Measurements from ENCODE around the gene DBNL.

The DBNL gene

DNA sequence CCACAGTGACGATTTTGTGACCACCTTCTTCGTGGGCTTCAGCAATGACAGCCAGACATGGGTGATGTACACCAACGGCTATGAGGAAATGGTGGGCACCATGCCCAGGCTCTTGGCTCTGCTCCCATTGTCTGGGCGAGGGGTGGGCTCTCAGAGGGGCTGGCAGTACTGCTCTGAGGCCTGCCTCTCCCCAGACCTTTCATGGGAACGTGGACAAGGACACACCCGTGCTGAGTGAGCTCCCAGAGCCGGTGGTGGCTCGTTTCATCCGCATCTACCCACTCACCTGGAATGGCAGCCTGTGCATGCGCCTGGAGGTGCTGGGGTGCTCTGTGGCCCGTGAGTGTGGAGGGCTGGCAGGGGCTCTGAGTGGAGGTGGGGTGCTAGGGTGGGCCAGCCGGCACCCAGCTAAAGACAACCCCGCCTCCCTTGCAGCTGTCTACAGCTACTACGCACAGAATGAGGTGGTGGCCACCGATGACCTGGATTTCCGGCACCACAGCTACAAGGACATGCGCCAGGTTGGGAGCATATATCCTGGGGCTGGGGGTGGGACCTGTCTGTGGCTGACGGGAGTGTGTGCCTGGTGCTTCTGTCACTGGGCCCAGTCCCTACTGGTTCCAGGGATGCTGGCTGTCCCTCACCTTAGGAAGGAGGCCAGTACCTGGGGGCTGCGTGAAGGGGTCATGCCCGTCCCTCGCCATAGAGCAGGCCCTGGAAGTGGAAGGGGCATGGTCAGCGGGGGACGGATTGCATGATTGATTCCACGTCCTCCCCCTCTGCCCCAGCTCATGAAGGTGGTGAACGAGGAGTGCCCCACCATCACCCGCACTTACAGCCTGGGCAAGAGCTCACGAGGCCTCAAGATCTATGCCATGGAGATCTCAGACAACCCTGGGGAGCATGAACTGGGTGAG is 66.5 kb downstream of the DBNL start:
- TF ChIP-seq, protein P1, sequence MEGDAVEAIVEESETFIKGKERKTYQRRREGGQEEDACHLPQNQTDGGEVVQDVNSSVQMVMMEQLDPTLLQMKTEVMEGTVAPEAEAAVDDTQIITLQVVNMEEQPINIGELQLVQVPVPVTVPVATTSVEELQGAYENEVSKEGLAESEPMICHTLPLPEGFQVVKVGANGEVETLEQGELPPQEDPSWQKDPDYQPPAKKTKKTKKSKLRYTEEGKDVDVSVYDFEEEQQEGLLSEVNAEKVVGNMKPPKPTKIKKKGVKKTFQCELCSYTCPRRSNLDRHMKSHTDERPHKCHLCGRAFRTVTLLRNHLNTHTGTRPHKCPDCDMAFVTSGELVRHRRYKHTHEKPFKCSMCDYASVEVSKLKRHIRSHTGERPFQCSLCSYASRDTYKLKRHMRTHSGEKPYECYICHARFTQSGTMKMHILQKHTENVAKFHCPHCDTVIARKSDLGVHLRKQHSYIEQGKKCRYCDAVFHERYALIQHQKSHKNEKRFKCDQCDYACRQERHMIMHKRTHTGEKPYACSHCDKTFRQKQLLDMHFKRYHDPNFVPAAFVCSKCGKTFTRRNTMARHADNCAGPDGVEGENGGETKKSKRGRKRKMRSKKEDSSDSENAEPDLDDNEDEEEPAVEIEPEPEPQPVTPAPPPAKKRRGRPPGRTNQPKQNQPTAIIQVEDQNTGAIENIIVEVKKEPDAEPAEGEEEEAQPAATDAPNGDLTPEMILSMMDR (conservative IDR thresholded peaks at IDR 0.05): no peak
- H3K27ac ChIP-seq: no peak overlapping the region
